ENCODE measurements around the gene REC8.
A peak's percentile ranks its signal among the peaks of the same experiment; 100 is the strongest.

REC8 gene

GRCh38 chr14:24162093-24162492 is 9.8 kb upstream of the REC8 start:
- Mint-ChIP-seq H3K4me3 (peak overlapping the region; percentile 94), H3K9me3 (no peaks in the 10 kb centered on the region), H3K4me1 (peaks cover 70% of the 10 kb centered on the region), H3K27ac (peak overlapping the region; percentile 99), H3K36me3 (peaks cover 100% of the 10 kb centered on the region)
- no peak for DNase-seq (ENCODE audit: low spot score in 2 of 2)
- ATAC-seq, result no peak

GRCh38 chr14:24164518-24164991 is 7.3 kb upstream of the REC8 start:
- ATAC-seq, result no peak
- Mint-ChIP-seq H3K36me3 (peaks cover 100% of the 10 kb centered on the region), H3K4me1 (peaks cover 82% of the 10 kb centered on the region), H3K4me3 (peak overlapping the region; percentile 17), H3K27ac (peak overlapping the region; percentile 99), H3K9me3 (no peaks in the 10 kb centered on the region)
- DNase-seq (ENCODE audit: low spot score in 2 of 2), result no peak

GRCh38 chr14:24165785-24166184 is 6.1 kb upstream of the REC8 start:
- no peaks in the 10 kb centered on the region for H3K9me3 Mint-ChIP-seq
- no peak overlapping the region for H3K4me3 Mint-ChIP-seq
- ATAC-seq, result no peak
- DNase-seq (ENCODE audit: low spot score in 2 of 2), result no peak
- peak overlapping the region; percentile 99 for H3K27ac Mint-ChIP-seq
- H3K4me1 Mint-ChIP-seq, result peaks cover 72% of the 10 kb centered on the region
- H3K36me3 Mint-ChIP-seq, result peaks cover 100% of the 10 kb centered on the region

GRCh38 chr14:24167469-24168114 is 4.3 kb upstream of the REC8 start:
- DNase-seq (ENCODE audit: low spot score in 2 of 2), result no peak
- Mint-ChIP-seq H3K9me3 (no peaks in the 10 kb centered on the region), H3K4me1 (peaks cover 71% of the 10 kb centered on the region), H3K27ac (peak overlapping the region; percentile 6), H3K4me3 (no peak overlapping the region), H3K36me3 (peaks cover 92% of the 10 kb centered on the region)
- ATAC-seq, result no peak

- no peak for DNase-seq (ENCODE audit: low spot score in 2 of 2)
- Mint-ChIP-seq H3K36me3 (peaks cover 91% of the 10 kb centered on the region), H3K4me1 (peaks cover 47% of the 10 kb centered on the region), H3K4me3 (peak overlapping the region; percentile 84), H3K27ac (peak overlapping the region; percentile 86), H3K9me3 (no peaks in the 10 kb centered on the region)
- no peak for ATAC-seq
Measured at GRCh38 chr14:24172261-24172860, 481 bp downstream of the REC8 start.

GRCh38 chr14:24172871-24173281 is 996 bp downstream of the REC8 start:
- Mint-ChIP-seq H3K4me3 (peak overlapping the region; percentile 84), H3K4me1 (peaks cover 42% of the 10 kb centered on the region), H3K9me3 (no peaks in the 10 kb centered on the region), H3K36me3 (peaks cover 91% of the 10 kb centered on the region), H3K27ac (peak overlapping the region; percentile 64)
- ATAC-seq, result no peak
- DNase-seq (ENCODE audit: low spot score in 2 of 2), result no peak

- no peak for DNase-seq (ENCODE audit: low spot score in 2 of 2)
- Mint-ChIP-seq H3K36me3 (peaks cover 91% of the 10 kb centered on the region), H3K4me1 (peaks cover 44% of the 10 kb centered on the region), H3K4me3 (no peak overlapping the region), H3K27ac (no peak overlapping the region), H3K9me3 (no peaks in the 10 kb centered on the region)
- ATAC-seq, result no peak
Measured at GRCh38 chr14:24176599-24176998, 4.7 kb downstream of the REC8 start.

GRCh38 chr14:24177041-24177825 is 5.4 kb downstream of the REC8 start:
- Mint-ChIP-seq H3K36me3 (peaks cover 94% of the 10 kb centered on the region), H3K4me3 (no peak overlapping the region), H3K27ac (no peak overlapping the region), H3K9me3 (no peaks in the 10 kb centered on the region), H3K4me1 (peaks cover 39% of the 10 kb centered on the region)
- DNase-seq (ENCODE audit: low spot score in 2 of 2), result no peak
- ATAC-seq, result no peak

GRCh38 chr14:24177891-24178290 is 6.0 kb downstream of the REC8 start:
- Mint-ChIP-seq H3K9me3 (no peaks in the 10 kb centered on the region), H3K4me1 (peaks cover 41% of the 10 kb centered on the region), H3K27ac (no peak overlapping the region), H3K36me3 (peaks cover 98% of the 10 kb centered on the region), H3K4me3 (no peak overlapping the region)
- ATAC-seq, result no peak
- no peak for DNase-seq (ENCODE audit: low spot score in 2 of 2)

GRCh38 chr14:24178399-24179178 is 6.7 kb downstream of the REC8 start:
- no peaks in the 10 kb centered on the region for H3K9me3 Mint-ChIP-seq
- peaks cover 98% of the 10 kb centered on the region for H3K36me3 Mint-ChIP-seq
- DNase-seq (ENCODE audit: low spot score in 2 of 2) (no peak), ATAC-seq (no peak)
- peaks cover 34% of the 10 kb centered on the region for H3K4me1 Mint-ChIP-seq
- no peak overlapping the region for H3K4me3 Mint-ChIP-seq
- peak overlapping the region; percentile 85 for H3K27ac Mint-ChIP-seq

- ATAC-seq (peak; percentile 2), DNase-seq (ENCODE audit: low spot score in 2 of 2) (no peak)
- Mint-ChIP-seq H3K4me3 (no peak overlapping the region), H3K36me3 (peaks cover 98% of the 10 kb centered on the region), H3K4me1 (peaks cover 32% of the 10 kb centered on the region), H3K27ac (peak overlapping the region; percentile 85), H3K9me3 (no peaks in the 10 kb centered on the region)
Measured at GRCh38 chr14:24179294-24179960, 7.5 kb downstream of the REC8 start.

- ATAC-seq (peak; percentile 27), DNase-seq (ENCODE audit: low spot score in 2 of 2) (no peak)
- Mint-ChIP-seq H3K27ac (peak overlapping the region; percentile 85), H3K4me3 (no peak overlapping the region), H3K36me3 (peaks cover 98% of the 10 kb centered on the region), H3K9me3 (no peaks in the 10 kb centered on the region), H3K4me1 (peaks cover 25% of the 10 kb centered on the region)
Measured at GRCh38 chr14:24179961-24180796, 8.3 kb downstream of the REC8 start.

- ATAC-seq (no peak), DNase-seq (ENCODE audit: low spot score in 2 of 2) (no peak)
- peak overlapping the region; percentile 85 for H3K27ac Mint-ChIP-seq
- peaks cover 29% of the 10 kb centered on the region for H3K4me1 Mint-ChIP-seq
- H3K9me3 Mint-ChIP-seq, result no peaks in the 10 kb centered on the region
- no peak overlapping the region for H3K4me3 Mint-ChIP-seq
- peaks cover 93% of the 10 kb centered on the region for H3K36me3 Mint-ChIP-seq
Measured at GRCh38 chr14:24181371-24182077, 9.6 kb downstream of the REC8 start.
